WTC11 (cell line): ENCODE results near the gene TLCD1.

ENCODE experiments used
- ATF3 ChIP-seq: sonication (generic); formaldehyde crosslinking; conservative IDR thresholded peaks from 2 replicates; pipeline ENCODE4 v1.8.1; 2022; ENCODE audit warnings: mild to moderate bottlenecking, missing genetic modification reagents
- CREB1 ChIP-seq: sonication (generic); formaldehyde crosslinking; IDR thresholded peaks from 2 replicates; pipeline ENCODE4 v1.8.0; 2023; ENCODE audit warnings: mild to moderate bottlenecking, missing genetic modification reagents
- CTCF ChIP-seq: fragments of 200-600 bp; IDR thresholded peaks from 2 replicates; pipeline ENCODE4 v1.8.0; 2022; ENCODE audit warnings: antibody characterized with exemption
- FOXJ3 ChIP-seq: sonication (generic); formaldehyde crosslinking; IDR thresholded peaks from 2 replicates; pipeline ENCODE4 v1.9.0; 2021; ENCODE audit warnings: missing genetic modification reagents, mild to moderate bottlenecking, borderline replicate concordance
- FOXP1 ChIP-seq: sonication (generic); formaldehyde crosslinking; IDR thresholded peaks from 2 replicates; pipeline ENCODE4 v1.8.0; 2022; ENCODE audit warnings: missing genetic modification reagents, mild to moderate bottlenecking, moderate library complexity, borderline replicate concordance
- MYBL2 ChIP-seq: sonication (generic); formaldehyde crosslinking; IDR thresholded peaks from 2 replicates; pipeline ENCODE4 v1.8.1; 2023; ENCODE audit warnings: mild to moderate bottlenecking, moderate library complexity, missing genetic modification reagents
- ZNF423 ChIP-seq: fragments of 250-450 bp; sonication (Bioruptor Pico); IDR thresholded peaks from 2 replicates; pipeline ENCODE4 v2.1.2; 2022; ENCODE audit warnings: mild to moderate bottlenecking, moderate library complexity

GRCh38 chr17:28700278-28700677, 25.8 kb downstream of the TLCD1 start:
- TF ChIP-seq ATF3 (CRISPR knock-in tag) (no peak), FOXJ3 (CRISPR knock-in tag) (no peak), CTCF (no peak), ZNF423 (CRISPR knock-in tag) (no peak), FOXP1 (CRISPR knock-in tag) (no peak), CREB1 (no peak), MYBL2 (no peak)
